RPMI7951 (cell line): ENCODE results near the gene STAT6. TPM values are rescaled to one million over a fixed set of nuclear protein-coding genes. Genes with fewer than 3 reads are reported as not detected.
"Not testable (repeated sequence)": the region's sequence is repeated elsewhere in the genome, so short reads cannot be mapped to it uniquely, and the experiment has no call there.

ENCODE experiments used
- DNase-seq: peaks from one replicate; pipeline ENCODE4 v3.0.0-alpha.2; 2012; ENCODE audit warnings: low read depth
- total RNA-seq: library from RNA; depleted of rRNA; stranded (reverse); fragments of >200 nt; shearing (Covaris generic); gene quantifications from 2 replicates; pipeline ENCODE4 v1.2.3, GENCODE V29; 2014

Gene STAT6
- total RNA-seq, 1 experiment from 2014 or later, result 33.0 TPM

DNA sequence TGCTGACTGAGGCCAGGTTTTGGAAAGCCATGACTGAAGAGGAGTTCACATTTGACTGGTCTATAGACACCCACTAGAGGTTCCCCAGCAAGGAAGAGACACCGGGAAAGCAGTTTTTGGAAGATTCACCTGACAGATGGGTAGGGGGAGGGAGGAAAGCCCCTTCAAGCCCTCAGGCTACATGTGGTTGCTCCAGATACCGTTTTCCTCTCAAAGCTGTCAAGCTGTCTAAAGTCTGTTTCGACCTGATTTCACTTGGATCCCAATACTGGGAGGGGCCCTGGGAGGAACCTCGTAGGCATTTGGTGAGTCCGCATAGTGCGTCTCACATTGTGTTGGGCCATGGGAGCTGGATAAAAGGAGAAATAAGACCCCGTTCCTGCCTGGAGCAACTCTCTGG, 15.4 kb upstream of the STAT6 start:
- no peak for DNase-seq

DNA sequence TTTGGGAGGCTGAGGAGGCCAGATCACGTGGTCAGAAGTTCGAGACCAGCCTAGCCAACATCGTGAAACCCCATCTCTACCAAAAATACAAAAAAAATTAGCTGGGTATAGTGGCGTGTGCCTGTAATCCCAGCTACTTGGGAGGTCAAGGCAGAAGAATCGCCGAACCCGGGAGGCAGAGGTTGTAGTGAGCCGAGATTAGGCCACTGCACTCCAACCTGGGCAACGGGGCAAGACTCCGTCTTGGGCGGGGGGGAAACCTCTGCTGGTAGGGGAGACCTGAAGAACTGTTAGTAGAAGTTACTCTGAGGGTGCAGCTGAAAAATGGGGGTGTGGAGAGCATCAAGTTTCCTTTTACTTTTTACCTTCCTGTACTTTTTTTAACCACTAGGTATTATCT, 14.9 kb upstream of the STAT6 start:
- DNase-seq, result no peak

DNA sequence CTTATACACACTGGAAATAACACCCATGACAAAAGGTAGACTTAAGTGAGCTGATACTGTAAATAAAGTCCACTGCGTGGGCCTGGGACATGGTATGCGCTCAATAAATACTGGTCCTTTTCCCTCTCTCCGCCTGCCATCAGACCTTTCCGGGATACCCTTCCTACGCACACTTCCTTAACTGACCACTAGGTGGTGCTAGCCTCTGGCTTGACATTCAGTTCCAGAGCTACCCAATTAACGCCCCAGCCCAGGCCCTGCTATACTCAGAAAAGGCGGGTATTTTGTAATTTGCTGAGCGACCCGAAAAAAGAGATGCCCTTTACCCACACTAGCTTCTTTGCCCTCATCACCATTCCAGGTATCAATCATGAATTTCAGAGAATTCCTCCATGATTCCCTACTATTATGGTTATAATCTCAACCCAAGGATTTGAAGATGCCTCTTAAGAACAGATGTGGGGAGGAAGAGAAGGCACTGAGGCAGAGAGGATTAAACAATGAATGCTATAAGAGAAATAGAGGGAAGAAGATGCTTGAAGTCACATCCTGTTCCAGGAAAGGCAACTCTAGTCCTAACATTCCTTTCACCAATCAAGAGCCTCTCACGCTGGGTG, 13.2 kb upstream of the STAT6 start:
- DNase-seq, result peak; percentile 69

DNA sequence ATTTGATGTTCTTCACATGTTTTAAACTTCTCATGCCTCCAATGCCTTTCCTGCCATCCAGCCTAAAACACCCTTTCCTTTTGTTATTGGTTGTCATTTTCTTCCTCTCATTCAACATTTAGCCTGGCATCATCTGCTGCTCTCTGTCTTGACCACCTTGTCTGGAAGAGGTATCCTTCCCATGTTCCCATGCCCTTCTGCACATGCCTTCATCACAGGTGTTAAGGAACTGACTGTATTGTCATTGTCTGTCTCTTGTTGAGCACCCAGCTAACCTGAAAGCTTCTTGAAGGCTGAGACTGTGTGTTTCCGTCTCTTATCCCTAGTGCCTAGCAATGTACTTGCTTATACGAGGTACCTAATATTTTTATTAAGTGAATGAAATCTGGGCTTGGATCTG, 12.7 kb upstream of the STAT6 start:
- DNase-seq, result no peak

DNA sequence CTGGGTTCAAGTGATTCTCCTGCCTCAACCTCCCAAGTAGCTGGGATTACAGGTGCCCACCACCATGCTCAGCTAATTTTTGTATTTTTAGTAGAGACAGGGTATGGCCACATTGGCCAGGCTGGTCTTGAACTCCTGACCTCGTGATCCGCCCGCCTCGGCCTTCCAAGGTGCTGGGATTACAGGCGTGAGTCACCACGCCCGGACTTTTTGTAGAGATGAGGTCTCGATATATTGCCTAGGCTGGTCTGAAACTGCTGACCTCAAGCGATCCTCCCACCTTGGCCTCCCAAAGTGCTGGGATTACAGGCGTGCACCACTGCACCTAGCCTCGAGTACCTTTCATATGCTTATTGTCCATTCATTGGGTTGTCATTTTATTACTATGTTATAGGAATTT, 9.6 kb upstream of the STAT6 start:
- DNase-seq, result not testable (repeated sequence)

DNA sequence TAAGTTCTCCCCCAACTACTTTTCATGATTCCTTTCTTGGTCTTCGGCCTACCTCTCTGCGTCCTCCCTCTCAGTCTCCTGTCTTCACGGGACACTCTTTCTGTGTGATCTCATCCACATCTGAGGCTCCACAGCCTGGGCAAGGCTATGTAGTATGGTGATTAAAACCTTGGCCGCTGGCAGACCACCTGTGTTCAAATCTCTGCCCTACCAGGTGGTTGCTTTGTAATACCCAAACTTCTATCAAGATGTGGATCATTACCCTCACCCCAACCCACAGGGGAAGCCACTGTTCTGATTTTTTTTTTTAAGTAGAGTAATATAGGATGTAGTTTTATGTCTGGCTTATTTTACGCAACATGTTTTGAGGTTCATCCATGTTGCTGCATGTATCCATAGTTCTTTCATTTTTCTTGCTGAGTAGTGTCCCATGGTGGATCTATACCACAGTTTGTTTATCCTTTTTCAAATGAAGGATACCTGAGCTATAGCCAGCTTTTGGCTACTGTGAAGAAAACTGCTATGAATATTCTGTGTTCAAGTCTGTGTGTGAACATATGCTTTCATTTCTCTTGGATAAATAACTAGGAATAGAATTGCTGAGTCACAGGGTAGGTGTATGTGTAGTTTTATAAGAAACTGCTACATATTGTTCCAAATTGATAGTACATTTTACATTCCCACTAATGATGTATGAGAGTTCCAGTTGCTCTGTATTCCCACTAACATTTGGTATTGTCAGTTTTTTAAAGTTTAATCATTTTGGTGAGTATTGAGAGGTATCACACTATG, 8.3 kb upstream of the STAT6 start:
- no peak for DNase-seq

DNA sequence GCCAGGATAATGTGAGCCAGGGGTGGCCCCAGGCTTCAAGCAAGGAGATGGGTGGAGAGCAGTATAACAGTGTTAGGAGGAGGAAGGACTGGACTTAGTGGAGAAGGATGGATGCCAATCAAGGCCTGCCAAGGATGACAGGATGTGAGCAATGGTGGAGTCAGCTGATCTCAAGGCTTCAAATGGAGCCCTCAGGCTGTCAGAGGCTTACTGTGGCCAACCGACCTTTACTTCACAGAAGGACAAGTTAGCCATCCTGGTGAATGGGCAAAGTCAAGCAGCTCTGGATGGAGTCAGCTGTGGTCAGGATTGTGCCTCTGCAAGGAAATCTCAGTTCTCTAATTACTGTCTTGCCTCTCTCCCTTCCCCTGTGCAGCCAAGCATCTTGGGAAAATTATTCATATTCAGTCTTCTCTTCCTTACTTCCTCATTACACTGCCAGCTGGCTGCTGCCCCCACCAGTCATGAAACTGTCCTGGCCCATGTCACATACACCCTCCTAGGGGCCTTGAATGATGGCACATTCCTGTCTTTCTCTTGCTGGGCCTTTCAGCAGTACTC, 7.6 kb upstream of the STAT6 start:
- DNase-seq, result peak; percentile 93

DNA sequence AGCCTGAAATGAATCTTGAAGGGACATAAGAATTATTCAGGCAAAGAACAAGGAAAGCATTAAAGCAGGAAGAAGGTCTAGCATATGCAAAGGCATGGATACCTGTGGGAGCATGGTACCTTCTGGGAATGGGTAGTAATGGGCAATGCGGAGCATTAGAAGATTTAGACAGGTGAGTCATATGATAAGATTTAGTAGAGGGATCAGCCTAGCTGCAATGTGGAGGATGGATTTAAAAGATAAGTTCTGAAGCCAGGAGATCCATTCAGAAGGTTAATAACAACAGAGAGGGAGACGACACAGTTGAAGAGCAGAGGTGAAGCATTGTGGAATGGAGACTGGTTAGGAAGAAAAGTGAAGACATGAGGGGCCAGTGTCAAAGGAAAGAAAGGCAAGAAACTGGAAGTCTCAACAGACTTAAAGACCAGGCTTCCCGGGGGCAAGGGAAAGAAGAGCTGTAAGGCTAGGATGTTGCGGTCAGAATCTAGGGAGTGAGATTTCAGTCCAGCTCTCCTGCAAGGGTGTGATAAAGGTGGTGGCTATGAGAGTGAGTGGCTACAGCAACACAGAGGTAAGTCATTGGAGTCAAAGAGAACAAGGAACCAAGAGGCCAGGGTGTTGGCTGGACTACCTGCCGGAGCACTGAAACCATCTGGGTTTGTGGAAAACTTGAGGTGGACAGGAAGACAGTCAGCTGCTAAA, 5.6 kb upstream of the STAT6 start:
- DNase-seq, result no peak

DNA sequence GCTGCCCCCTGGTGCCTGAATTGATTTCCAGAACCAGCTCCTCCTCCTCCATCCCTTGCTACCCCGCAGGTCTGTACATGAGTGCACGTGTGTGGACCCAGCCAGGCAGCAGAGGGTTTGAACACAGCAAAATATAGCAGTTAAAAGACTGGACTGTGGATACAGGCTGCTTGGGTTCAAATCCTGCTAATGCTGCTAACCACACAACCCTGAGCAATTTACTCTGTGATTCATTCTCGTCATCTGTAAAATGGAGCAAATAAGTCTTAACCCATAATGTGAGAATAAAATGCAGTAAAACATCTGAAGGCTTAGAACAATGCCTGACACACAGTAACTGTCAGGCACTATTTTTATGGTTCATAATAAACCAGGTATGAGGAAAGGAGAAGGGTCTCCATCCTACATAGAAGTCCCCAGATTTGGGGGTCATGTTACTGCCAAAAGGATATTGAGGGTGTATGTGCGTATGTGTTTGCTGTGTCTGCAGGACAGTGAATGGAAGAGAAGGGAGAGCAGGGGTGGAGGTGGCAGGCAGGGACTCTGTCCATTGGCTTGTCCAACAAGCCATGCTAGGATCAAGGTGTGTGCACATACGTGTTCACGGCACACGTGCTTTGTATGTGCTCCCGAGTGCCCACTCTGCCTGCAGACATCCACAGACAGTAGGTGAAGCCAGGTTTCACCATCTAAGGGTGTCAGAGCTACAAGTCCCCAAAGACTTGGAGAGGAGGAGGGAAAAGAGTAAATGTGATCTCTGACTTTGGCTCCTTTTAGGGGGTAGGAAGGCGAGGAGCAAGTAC, 1.5 kb upstream of the STAT6 start:
- no peak for DNase-seq

DNA sequence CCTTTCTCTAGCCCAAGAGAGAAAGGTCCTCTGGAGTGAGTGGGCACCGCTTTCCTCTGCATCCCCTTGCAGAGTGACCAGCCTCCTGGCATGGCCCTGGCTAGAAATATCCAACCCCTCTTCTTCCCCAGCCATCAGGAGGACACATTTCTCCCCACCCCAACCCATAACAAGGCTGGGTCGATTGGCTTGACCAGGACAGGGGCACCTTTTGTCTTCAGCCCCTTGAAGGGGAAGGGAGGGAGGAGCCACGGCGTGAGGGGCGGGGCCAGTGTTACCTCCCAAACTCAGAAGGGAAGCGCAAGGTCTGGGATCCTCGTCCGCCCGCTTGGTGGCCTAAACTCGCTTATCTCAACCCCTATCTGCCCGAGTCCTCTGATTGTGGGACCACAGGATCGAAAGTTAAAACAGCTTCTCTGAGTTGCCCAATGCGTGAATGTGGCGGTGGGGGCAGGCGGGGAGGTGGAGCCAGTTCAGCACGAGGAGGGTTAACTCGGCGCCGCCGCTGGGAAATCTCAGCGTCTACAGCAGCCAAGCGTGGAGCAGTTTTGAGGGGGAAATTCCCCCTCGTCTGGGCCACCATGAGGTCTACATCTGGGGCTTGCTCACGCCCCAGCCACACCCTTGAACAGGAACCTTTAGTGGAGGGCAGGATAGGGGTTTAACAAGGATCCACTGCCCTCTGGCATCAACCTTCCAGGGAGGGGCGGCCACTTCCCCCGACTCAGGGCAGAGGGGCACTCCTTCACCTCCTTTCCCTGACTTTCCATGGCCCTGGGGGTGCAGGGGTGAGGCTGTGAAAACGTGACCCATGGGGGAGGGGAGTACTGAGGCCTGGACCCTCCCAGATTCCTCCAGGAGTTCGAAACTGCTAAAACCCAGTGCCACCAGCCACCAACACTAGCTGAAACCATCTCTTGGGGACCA, 795 bp downstream of the STAT6 start:
- DNase-seq, result peak; percentile 75

DNA sequence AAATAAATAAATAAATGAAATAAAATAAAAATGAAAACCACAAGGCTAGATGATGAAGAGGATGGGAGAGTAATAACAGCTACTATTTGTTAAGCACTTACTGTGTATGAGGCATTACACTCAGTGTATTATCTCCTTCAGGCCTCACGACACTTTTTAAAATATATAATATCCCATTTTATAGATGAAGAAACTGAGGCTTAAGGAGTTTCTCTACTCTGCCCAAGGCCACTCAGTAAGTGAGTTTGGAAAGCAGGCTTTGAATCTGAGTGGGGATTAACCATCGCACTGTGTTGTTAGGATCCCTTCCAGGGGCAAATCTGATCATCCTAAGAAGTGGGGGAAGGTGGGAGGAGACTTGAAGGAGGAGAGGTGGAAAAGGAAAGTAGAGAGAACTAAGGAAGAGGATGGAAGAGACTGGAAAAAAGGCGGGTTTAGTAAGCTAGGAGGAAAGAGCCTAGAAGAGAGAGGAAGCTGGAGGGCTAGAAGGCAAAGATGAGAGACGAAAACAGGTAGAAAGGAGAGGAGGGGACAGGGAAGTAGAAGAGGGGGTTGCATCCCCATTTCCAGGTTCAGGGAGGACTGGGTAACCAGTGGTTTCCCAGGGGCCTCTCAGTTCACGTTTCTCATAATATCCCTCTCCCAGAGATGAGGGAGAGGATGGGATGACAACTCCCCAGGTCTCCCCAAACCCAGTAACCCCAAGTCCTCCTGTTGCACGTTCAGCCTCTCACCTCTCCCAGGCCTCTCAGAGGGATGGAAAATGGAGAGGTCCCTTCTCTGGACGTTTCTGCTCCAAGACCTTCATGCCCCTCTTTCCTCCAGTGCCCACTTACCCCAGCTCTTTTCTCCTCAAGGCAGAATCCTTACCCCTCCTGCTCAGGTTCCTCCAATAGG, 1.7 kb downstream of the STAT6 start:
- DNase-seq, result no peak

DNA sequence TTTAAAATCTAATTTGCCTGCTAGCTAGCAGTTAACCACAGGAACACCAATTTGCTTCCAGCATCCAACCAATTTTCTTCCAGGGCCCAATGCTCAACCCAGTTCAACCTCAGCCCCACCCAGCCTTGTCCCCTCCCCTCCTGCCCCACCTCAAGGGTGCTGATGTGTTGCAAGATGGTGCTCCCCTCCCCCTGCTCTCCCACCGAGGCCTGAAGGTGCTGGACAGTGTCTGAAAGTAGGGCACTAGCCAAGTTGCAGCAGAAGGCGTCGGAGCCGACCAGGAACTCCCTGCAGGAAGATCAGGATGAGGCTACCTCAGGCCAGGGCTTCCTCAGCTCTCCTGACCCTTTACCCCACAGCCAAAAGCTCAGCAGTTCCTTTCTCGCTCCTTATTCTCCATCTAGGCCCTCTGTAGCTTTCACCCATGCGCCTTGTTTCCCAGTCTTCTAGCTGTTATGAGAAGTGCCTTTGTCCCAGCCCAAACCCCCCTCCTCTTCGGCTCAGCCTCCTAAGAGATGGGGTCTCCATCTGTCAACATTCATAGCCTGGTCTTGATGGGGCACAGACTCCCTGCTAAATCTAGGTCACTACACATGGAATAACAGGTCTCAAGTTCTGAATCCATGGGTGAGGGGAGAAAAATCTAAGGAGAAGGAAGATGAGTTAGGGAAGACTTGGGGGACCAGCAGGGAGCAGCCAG, 3.6 kb downstream of the STAT6 start:
- no peak for DNase-seq

DNA sequence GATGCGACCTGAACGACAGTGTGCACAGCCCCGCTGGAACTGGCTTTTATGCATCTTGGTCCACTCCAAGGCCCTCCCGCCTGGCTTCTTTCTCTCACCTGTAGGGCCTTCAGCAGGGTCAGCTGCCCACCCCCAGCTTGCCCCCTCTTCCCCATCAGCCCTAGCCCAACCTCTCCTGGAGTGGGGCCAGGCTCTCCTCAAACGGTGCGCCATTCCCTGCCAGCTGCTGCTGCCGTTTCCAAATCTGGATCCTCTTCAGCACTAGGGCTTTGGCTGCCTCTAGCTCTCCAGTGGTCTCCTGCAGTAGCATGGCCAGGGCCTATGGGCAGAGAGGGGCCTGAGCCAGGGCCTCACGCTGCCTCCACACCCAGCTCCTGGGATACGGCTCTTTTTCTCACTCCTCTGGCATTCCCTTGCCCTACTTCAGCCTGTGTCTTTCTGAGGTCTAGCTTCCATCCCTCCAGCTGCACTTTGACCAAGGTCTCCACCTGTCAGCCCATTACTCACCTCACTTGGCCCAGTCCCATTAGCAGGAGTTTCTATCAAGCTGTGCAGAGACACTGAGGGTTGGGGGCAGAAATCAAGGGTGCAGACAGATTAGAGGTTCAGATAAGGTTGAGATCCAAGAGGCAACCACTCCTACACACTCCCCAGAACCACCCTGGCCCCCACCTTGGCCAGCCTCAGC, 5.0 kb downstream of the STAT6 start:
- DNase-seq, result no peak

DNA sequence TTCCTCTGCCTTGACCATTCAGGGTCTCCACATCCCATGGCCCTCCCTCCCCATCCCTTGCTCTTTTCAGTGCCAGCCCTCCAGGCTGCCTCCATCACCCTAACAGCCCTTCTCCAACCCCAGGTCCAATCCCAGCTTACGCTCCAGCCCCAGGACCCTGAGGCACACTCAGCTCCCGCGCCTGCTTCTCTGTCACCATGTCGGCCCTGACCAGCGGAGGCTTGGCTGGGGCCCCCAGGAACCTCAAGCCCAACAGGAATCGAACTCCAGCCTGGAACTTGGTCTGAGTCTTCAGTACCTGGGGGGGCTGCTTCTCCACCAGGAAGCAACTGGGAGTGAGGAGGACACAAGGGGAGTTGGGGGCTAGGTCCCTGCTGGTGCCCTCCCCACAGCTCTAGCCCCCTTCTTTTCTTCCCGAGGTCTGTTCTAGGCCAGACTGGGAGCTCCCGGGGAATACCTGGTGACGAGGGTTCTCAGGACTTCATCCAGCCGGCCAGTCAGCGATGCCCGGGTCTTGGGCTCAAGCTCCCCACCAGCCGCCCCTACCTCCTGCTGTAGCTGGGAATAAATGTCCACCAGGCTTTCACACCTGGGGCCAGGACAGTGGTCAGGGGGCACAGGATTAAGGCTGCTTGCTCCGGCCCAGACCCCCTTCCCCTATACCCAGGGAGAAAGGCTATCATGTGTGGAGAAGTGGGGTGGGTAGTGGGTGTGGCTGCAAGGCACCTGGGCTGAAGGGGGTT, 6.0 kb downstream of the STAT6 start:
- DNase-seq, result no peak

DNA sequence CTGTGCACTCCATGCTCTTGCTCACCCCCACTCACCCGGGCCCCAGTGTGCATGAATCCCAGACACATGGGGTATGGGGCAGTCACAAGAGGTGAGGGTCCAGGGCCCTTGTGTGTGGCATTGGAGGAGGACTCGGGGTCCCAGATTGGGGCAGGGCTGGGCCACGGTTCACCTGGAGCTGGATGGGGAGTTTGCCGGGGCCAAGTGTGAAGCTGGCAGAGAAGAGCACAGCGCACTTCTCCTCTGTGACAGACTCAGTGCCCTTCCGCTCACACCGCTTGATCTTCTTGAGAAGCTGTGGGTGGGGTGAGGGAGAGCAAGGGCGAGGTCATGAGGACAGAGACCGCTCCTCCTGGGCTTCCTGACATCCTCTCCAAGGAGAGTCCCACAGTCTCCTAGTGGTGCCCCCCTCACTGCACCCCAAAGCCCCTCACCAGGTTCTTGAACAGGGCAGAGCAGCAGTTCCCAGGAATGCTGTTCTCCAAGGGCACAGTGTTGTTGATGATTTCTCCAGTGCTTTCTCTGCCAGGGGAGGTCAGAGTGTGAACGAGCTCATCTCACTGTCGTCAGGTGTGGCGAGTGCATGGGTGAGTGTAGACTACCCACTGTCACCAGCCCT, 6.8 kb downstream of the STAT6 start:
- DNase-seq, result no peak

DNA sequence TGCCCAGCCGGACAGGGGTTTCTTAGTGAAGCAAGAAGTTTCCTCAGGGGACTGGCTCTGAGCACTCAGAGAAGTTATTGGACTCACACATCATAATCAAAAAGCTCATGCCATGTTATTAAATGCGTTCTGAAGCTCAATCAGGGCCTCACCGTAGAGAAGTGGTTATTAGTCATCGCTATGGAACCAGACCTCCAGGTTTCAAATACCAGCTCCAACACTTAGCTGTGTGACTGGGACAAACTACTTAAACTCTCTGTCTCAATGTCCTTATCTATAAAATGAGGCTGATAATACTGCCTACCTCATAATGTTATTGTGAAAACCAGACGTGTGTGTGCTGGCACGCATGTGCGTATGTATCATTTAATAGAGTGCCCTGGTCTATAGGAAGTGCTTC, 7.3 kb downstream of the STAT6 start:
- DNase-seq, result no peak
